A549 (cell line): Measurements from ENCODE around the gene MRPL34.

Experiments used
- BCL3 ChIP-seq: fragments of >200 bp; sonication (Bioruptor Twin); formaldehyde crosslinking; IDR thresholded peaks from 3 replicates; pipeline ENCODE4 v1.6.1; 2016
- CHD2 ChIP-seq: fragments of 150-350 bp; IDR thresholded peaks from 2 replicates; pipeline ENCODE4 v1.6.1; 2014; ENCODE audit warnings: low read length; ENCODE audit not compliant: partially characterized antibody
- CTCF ChIP-seq: fragments of >200 bp; sonication (Bioruptor Twin); formaldehyde crosslinking; IDR thresholded peaks from 3 replicates; pipeline ENCODE4 v1.5.1; 2016
- HOXA7 ChIP-seq: fragments of 250-450 bp; sonication (Bioruptor Pico); IDR thresholded peaks from 2 replicates; pipeline ENCODE4 v1.5.0; 2020; ENCODE audit warnings: mild to moderate bottlenecking, moderate library complexity

GRCh38 chr19:17259934-17260333 lies 45.7 kb upstream of the MRPL34 start:
- TF ChIP-seq CTCF (no peak), HOXA7 (no peak), CHD2 (no peak), BCL3 (no peak)
